Stimulated activated effector memory CD8-positive, alpha-beta T cell treated with anti-CD3 and anti-CD28 coated beads, Interleukin-12 subunit alpha, Interleukin-12 subunit beta, amount 100 ng/mL, for 72 hours (primary cell): ENCODE data around the gene CAT.

Source experiments
- ATAC-seq: fragments of 150-1000 bp; cut with Tn5 transposase; 2 replicates; pipeline ENCODE4 v1.10.0; 2021
- DNase-seq, 2 donors: peaks; one replicate each; pipeline ENCODE4 v3.0.0; 2021 to 2022; ENCODE audit warnings: low spot score in 2 of 2
- H3K27ac Mint-ChIP-seq: one replicate; pipeline ENCODE4 v1.8.0; 2022; ENCODE audit warnings: mild to moderate bottlenecking, mixed read lengths
- H3K36me3 Mint-ChIP-seq: one replicate; pipeline ENCODE4 v1.8.0; 2022; ENCODE audit warnings: mild to moderate bottlenecking, mixed read lengths
- H3K4me1 Mint-ChIP-seq: one replicate; pipeline ENCODE4 v1.8.0; 2022; ENCODE audit warnings: mixed read lengths
- H3K4me3 Mint-ChIP-seq: one replicate; pipeline ENCODE4 v1.8.0; 2022; ENCODE audit warnings: mild to moderate bottlenecking, mixed read lengths
- H3K9me3 Mint-ChIP-seq: one replicate; pipeline ENCODE4 v1.8.0; 2022; ENCODE audit warnings: mixed read lengths

CAT gene

GRCh38 chr11:34513682-34514449, 75.1 kb downstream of the CAT start, which contains the start of gene ELF5:
TSS of gene ELF5 (minus strand) at chr11:34513794. CDS start at chr11:34505749, 8,045 bp downstream.
- H3K9me3 Mint-ChIP-seq = no peaks in the 10 kb centered on the region
- H3K27ac Mint-ChIP-seq = no peak within 1 kb of the TSS
- ATAC-seq = no peak
- H3K4me3 Mint-ChIP-seq = no peak within 1 kb of the TSS
- no peak for DNase-seq
- no peaks in the 10 kb centered on the region for H3K4me1 Mint-ChIP-seq
- no peaks in the 10 kb centered on the region for H3K36me3 Mint-ChIP-seq

- ATAC-seq (no peak), DNase-seq (no peak)
- no peaks in the 10 kb centered on the region for H3K4me1 Mint-ChIP-seq
- no peaks in the 10 kb centered on the region for H3K36me3 Mint-ChIP-seq
- H3K9me3 Mint-ChIP-seq = no peaks in the 10 kb centered on the region
- H3K27ac Mint-ChIP-seq = no peak overlapping the region
- H3K4me3 Mint-ChIP-seq = no peak overlapping the region
Observed at GRCh38 chr11:34514597-34514996, 75.9 kb downstream of the CAT start.

DNA sequence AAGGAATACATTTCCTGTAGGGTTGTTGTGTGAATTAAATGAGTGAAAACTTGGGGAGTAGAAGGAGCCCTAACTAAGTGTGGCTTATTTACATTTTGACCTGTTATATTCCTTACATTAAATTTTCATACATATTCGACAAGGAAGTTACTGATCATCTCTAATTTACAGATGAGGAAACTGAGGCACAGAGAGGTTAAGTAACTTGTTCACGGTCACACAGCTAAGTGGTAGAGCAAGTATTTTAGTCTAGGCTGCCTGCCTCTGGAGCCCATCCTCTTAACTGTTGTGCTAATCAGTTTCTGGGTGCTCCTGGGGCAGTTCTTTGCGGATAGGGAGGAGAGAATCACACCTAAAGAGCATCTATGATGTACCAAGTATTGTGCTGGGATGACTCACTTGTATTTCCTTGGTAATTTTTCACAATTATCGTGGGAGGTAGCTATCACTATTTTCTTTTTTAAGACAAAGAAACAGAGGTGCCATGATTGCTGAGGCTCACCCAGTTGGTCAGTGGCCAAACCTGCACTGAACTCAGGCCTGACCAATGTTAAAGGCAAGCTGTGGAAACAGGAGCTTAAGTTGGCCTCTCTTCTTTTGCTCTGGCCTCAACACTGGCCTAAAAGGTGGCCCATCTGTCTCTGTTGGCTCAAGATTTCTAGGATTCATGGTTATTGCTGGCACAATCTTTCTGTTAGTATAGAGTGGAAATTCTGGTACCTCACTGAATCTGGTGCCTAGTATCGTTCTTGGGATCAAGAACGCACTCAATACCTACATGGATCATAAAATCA, 77.7 kb downstream of the CAT start:
- Mint-ChIP-seq H3K27ac (no peak overlapping the region), H3K9me3 (no peaks in the 10 kb centered on the region), H3K4me1 (no peaks in the 10 kb centered on the region), H3K4me3 (no peak overlapping the region), H3K36me3 (no peaks in the 10 kb centered on the region)
- ATAC-seq = no peak
- no peak for DNase-seq

DNA sequence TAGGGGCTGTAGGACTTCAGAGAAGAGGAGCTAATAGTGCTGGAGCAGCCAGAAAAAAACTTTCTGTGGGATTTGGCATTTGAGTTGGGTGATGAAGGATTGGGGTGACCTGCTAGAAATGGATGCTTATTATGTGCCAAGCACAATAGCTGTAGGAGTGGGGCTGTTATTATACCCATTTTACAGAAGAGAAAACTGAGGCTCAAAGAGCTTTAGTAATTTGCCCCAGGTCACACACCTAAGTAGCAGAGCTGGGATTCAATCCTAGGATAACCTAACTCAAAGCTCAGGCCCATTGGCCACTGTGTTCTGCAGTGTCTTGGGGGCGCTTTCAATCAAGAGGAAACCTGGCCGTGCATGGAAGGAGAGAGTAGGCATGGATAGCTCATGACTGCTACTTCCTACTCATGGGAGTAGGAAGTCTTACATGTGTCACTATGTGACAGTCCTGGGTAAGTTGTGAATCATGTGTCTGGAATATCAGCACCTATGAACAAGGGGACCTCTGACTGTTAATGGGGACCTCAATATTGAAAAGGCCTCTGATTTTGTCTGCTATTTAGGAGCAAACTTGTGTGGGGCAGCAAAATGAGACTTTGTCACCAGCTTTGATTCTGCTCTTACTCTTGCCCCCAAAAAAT, 81.0 kb downstream of the CAT start:
- Mint-ChIP-seq H3K4me1 (no peaks in the 10 kb centered on the region), H3K27ac (no peak overlapping the region), H3K36me3 (no peaks in the 10 kb centered on the region), H3K9me3 (no peaks in the 10 kb centered on the region), H3K4me3 (no peak overlapping the region)
- DNase-seq = no peak
- ATAC-seq = no peak

GRCh38 chr11:34521265-34521664, 82.5 kb downstream of the CAT start:
- no peak for ATAC-seq
- DNase-seq = no peak
- Mint-ChIP-seq H3K36me3 (no peaks in the 10 kb centered on the region), H3K9me3 (no peaks in the 10 kb centered on the region), H3K4me3 (no peak overlapping the region), H3K4me1 (peaks cover 3% of the 10 kb centered on the region), H3K27ac (no peak overlapping the region)
